ENCODE data around the gene FNDC10. TPM values are rescaled to one million over a fixed set of nuclear protein-coding genes. Genes with fewer than 3 reads are reported as not detected.

FNDC10 gene
- total and polyA plus RNA-seq, 9 of the 15 experiments (the other 6 are each of a cell fraction or from before 2014, with no cell fraction given) = 0.08 to 6.3 (median 1.6) TPM

DNA sequence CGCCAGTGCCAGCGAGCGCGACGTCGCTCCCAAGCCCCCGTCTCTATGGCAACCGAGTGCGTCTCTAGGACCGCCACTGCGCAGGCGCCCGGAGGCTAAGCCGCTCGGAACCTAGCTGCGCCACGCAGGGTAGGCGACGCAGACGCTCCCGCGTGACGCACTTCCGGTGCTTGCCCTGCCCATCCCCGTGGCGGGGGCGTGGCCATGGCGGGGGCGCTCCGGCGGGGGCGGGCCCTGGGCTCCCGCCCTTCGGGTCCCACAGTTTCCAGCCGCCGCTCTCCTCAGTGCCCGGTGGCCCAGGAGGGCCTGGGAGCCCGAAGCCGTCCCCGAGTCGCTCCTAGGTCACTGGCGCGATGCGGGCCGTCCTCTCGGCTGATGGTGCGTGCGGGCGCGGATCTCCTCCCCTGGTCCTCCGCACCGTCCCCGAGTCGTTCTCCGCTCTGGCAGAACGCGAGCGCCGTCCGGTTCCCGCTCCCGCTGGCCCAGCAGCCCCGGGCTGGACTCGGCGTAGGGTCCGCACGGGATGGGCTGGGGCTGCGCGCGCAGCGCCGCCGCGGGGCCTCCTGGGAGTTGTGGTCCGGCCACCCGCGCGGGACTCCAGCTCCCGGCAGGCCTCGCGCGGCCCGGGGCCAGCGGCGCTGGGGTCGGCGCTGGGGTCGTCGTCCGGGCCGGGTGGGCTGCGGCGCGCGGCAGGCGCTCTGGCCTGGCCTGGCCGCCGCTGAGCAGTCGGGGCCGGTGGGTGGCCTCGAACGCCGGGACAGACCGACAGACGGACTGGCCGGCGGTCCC is 15.5 kb upstream of the FNDC10 start, which contains the start of gene MIB2 (continued):
- TF ChIP-seq, protein P1, sequence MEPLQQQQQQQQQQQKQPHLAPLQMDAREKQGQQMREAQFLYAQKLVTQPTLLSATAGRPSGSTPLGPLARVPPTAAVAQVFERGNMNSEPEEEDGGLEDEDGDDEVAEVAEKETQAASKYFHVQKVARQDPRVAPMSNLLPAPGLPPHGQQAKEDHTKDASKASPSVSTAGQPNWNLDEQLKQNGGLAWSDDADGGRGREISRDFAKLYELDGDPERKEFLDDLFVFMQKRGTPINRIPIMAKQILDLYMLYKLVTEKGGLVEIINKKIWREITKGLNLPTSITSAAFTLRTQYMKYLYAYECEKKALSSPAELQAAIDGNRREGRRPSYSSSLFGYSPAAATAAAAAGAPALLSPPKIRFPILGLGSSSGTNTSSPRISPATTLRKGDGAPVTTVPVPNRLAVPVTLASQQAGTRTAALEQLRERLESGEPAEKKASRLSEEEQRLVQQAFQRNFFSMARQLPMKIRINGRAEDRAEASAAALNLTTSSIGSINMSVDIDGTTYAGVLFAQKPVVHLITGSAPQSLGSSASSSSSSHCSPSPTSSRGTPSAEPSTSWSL (CRISPR knock-in tag; IDR thresholded peaks at IDR 0.05; ENCODE audit: borderline replicate concordance) = peak; percentile 71; the same call in 1 of the 2 replicates
- TF ChIP-seq, protein P2, sequence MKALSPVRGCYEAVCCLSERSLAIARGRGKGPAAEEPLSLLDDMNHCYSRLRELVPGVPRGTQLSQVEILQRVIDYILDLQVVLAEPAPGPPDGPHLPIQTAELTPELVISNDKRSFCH (CRISPR knock-in tag; IDR thresholded peaks at IDR 0.05) = no peak
- TF ChIP-seq, protein P2 (tag; IDR thresholded peaks at IDR 0.05) = peak; percentile 71; the same call in 1 of the 2 replicates
- TF ChIP-seq POLR2AphosphoS5 (IDR thresholded peaks at IDR 0.05; ENCODE audit: control insufficient read depth, insufficient read depth, low read depth, low read length) (no peak; the same call in none of the 2 replicates), MAZ (CRISPR knock-in tag; conservative IDR thresholded peaks at IDR 0.05 in 1 of 2, IDR thresholded peaks at IDR 0.05 in 1 of 2) (peak; percentile 93 to 99), POLR2AphosphoS2 (IDR thresholded peaks at IDR 0.05; ENCODE audit: low read length) (0 out of 2 replicates have a peak, but pooled peaks have one; percentile 72), SNIP1 (IDR thresholded peaks at IDR 0.05; ENCODE audit: low read depth) (no peak), IRF1 (CRISPR knock-in tag; IDR thresholded peaks at IDR 0.05; ENCODE audit: borderline replicate concordance) (no peak), ZNF24 (IDR thresholded peaks at IDR 0.05) (peak; percentile 69; the same call in 1 of the 2 replicates), NONO (IDR thresholded peaks at IDR 0.05; ENCODE audit: low read depth in 2 of 2, low read length in 1 of 2) (no peak; a peak in 1 of 4 replicates), TFAP4 (CRISPR knock-in tag; IDR thresholded peaks at IDR 0.05; ENCODE audit: borderline replicate concordance) (peak; percentile 63; the same call in 1 of the 2 replicates)

Data from K562 (cell line).